Endothelial cell of umbilical vein (primary cell): ENCODE data around the gene MAT2A. TPM values are rescaled to one million over a fixed set of nuclear protein-coding genes. Genes with fewer than 3 reads are reported as not detected.

ENCODE experiments used
- BruUV-seq: library from RNA; stranded (reverse); fragments of 400-500 nt; replicated peaks from 2 replicates; lab custom pipeline; 2021; lab: Mats Ljungman, UMichigan
- CTCF ChIA-PET: fragments of 300-600, 350-600 bp; sonication (Branson Sonifier 250); formaldehyde crosslinking; loops from one replicate; lab custom pipeline; 2021; ENCODE audit warnings: antibody characterized with exemption, inconsistent platforms; lab: Charles Lee
- POLR2A ChIA-PET: fragments of 300-600, 350-600 bp; sonication (Branson Sonifier 250); formaldehyde crosslinking; loops from one replicate; lab custom pipeline; 2021; ENCODE audit warnings: antibody characterized with exemption, inconsistent platforms; lab: Charles Lee
- DNase-seq: peaks from one replicate; pipeline ENCODE4 v3.0.0-alpha.2; 2011; ENCODE audit warnings: low read depth, low spot score
- FAIRE-seq: peaks from 2 replicates; lab custom pipeline; 2011; peaks lifted over from hg19 to GRCh38; lab: Jason Lieb, UNC
- H2AFZ ChIP-seq: 2 replicates; pipeline ENCODE4 v1.6.0; 2012; ENCODE audit warnings: low read depth, low read length, control low read depth, inconsistent platforms
- H3K27ac ChIP-seq: 2 replicates; pipeline ENCODE4 v1.5.1; 2011; ENCODE audit warnings: low read depth, mild to moderate bottlenecking, control low read depth, low read length, moderate library complexity; ENCODE audit not compliant: insufficient read depth
- H3K27me3 ChIP-seq, 2 experiments: 2 replicates each; pipeline versions ENCODE4 v1.6.0 to v1.6.1; 2011; ENCODE audit warnings: low read length in 2 of 2, mixed read lengths in 1 of 2; ENCODE audit not compliant: control insufficient read depth in 2 of 2, insufficient read depth in 2 of 2
- H3K36me3 ChIP-seq, 2 experiments: 2 replicates in 1 of 2; 3 replicates in 1 of 2; pipeline ENCODE4 v1.5.1; 2011; ENCODE audit warnings: low read length in 2 of 2, mild to moderate bottlenecking in 1 of 2, moderate library complexity in 1 of 2; ENCODE audit not compliant: control insufficient read depth in 2 of 2, insufficient read depth in 2 of 2; ENCODE audit errors: extremely low read depth in 1 of 2
- H3K4me1 ChIP-seq: 3 replicates; pipeline ENCODE4 v1.5.1; 2011; ENCODE audit warnings: mild to moderate bottlenecking, low read length; ENCODE audit not compliant: control insufficient read depth, insufficient read depth; ENCODE audit errors: extremely low read depth
- H3K4me2 ChIP-seq: 2 replicates; pipeline ENCODE4 v1.6.1; 2011; ENCODE audit warnings: low read length, control low read depth, mixed read lengths; ENCODE audit not compliant: insufficient read depth
- H3K4me3 ChIP-seq, 3 experiments: fragments of 200-600 bp in 1 of 3; sonication (generic), shearing (Covaris generic) in 1 of 3; replicated peaks in 1 of 3; 2 replicates each; pipeline ENCODE4 v1.5.1; 2011 to 2016; ENCODE audit warnings: control low read depth in 3 of 3, low read length in 3 of 3, mild to moderate bottlenecking in 2 of 3, inconsistent platforms in 1 of 3, low read depth in 1 of 3, moderate library complexity in 1 of 3; ENCODE audit not compliant: insufficient read depth in 1 of 3
- H3K79me2 ChIP-seq: 2 replicates; pipeline ENCODE4 v1.6.0; 2012; ENCODE audit warnings: low read length, inconsistent platforms; ENCODE audit not compliant: control insufficient read depth, insufficient read depth
- H3K9ac ChIP-seq: replicated peaks from 2 replicates; pipeline ENCODE3; 2011; ENCODE audit warnings: low read length, control low read depth; ENCODE audit not compliant: insufficient read depth; ENCODE audit errors: extremely low read depth
- H3K9me1 ChIP-seq: replicated peaks from 3 replicates; pipeline ENCODE4 v1.6.0; 2011; ENCODE audit warnings: mild to moderate bottlenecking, low read length; ENCODE audit not compliant: control insufficient read depth, insufficient read depth; ENCODE audit errors: extremely low read depth
- H3K9me3 ChIP-seq: replicated peaks from 2 replicates; pipeline ENCODE4 v1.5.1; 2012; ENCODE audit warnings: low read length, inconsistent platforms; ENCODE audit not compliant: control insufficient read depth, insufficient read depth
- H4K20me1 ChIP-seq: replicated peaks from 2 replicates; pipeline ENCODE3; 2011; ENCODE audit warnings: mild to moderate bottlenecking, low read length; ENCODE audit not compliant: control insufficient read depth, insufficient read depth; ENCODE audit errors: extremely low read depth
- CTCF ChIP-seq, 2 donors: IDR thresholded peaks; 1 replicate in 1 of 2; 2 replicates in 1 of 2; pipeline ENCODE4 v1.5.1; 2011; ENCODE audit warnings: low read length in 2 of 2, mild to moderate bottlenecking in 2 of 2, moderate library complexity in 2 of 2, control low read depth in 1 of 2, inconsistent platforms in 1 of 2, low read depth in 1 of 2; ENCODE audit not compliant: insufficient read depth in 1 of 2; ENCODE audit errors: extremely low read depth in 1 of 2
- EZH2 ChIP-seq: IDR thresholded peaks from 2 replicates; pipeline ENCODE4 v1.6.1; 2012; ENCODE audit warnings: borderline replicate concordance, low read depth, mild to moderate bottlenecking, moderate library complexity, low read length, inconsistent platforms; ENCODE audit not compliant: severe bottlenecking
- FOS ChIP-seq: IDR thresholded peaks from 2 replicates; pipeline ENCODE4 v1.6.1; 2011; ENCODE audit warnings: mild to moderate bottlenecking, low read length, moderate library complexity, borderline replicate concordance; ENCODE audit not compliant: insufficient read depth
- GATA2 ChIP-seq: IDR thresholded peaks from 2 replicates; pipeline ENCODE4 v1.7.0; 2011; ENCODE audit warnings: low read depth, mild to moderate bottlenecking, moderate library complexity, mixed read lengths, low read length; ENCODE audit not compliant: insufficient read length, insufficient read depth
- JUN ChIP-seq: IDR thresholded peaks from 2 replicates; pipeline ENCODE4 v1.6.1; 2011; ENCODE audit warnings: borderline replicate concordance, low read depth; ENCODE audit not compliant: insufficient read length, insufficient read depth
- MAX ChIP-seq: IDR thresholded peaks from 2 replicates; pipeline ENCODE4 v1.6.1; 2011; ENCODE audit not compliant: insufficient read depth, insufficient read length
- MYC ChIP-seq: IDR thresholded peaks from one replicate; pipeline ENCODE4 v1.6.1; 2011; ENCODE audit warnings: mild to moderate bottlenecking, low read depth, low read length
- POLR2A ChIP-seq: IDR thresholded peaks from 2 replicates; pipeline ENCODE4 v1.6.1; 2012; ENCODE audit warnings: low read depth, mild to moderate bottlenecking, control low read depth, low read length
- POLR2AphosphoS5 ChIP-seq: IDR thresholded peaks from 2 replicates; pipeline ENCODE4 v1.6.1; 2012; ENCODE audit warnings: low read depth, mild to moderate bottlenecking, control low read depth, low read length, moderate library complexity; ENCODE audit not compliant: insufficient read depth
- dilution Hi-C: fragments of 300-500 bp; cut with MboI; formaldehyde crosslinking; loops from one replicate; pipeline ENCODE4 v1.15.0; 2019; ENCODE audit warnings: low sequenced_read_pairs; ENCODE audit not compliant: extremely low pct_ligation_motif_present
- intact Hi-C: fragments of 100-400 bp; cut with micrococcal nuclease; formaldehyde crosslinking; loops from one replicate; pipeline ENCODE4 v1.10.0; 2022
- polyA plus RNA-seq, 4 experiments: library from polyadenylated mRNA; depleted of rRNA in 3 of 4; stranded (reverse) in 3 of 4; unstranded in 1 of 4; fragments of >200 nt; gene quantifications; 2 replicates each; pipeline versions ENCODE4 v1.2.1 to v1.2.3, GENCODE V29; 2011 to 2012; ENCODE audit warnings: missing spikeins in 1 of 4
- total RNA-seq: library from RNA; stranded (reverse); gene quantifications from 2 replicates; pipeline ENCODE4 v1.2.3, GENCODE V29; 2021

MAT2A gene
- total and polyA plus RNA-seq, 2 donors (not counting 3 experiments of a cell fraction or from before 2014, with no cell fraction given), result 172 to 257 TPM

- Histone ChIP-seq H2AFZ (no peak overlapping the region), H3K9me3 (no peaks in the 10 kb centered on the region), H3K9me1 (no peaks in the 10 kb centered on the region), H3K4me1 (no peaks in the 10 kb centered on the region), H3K9ac (no peak overlapping the region), H4K20me1 (no peaks in the 10 kb centered on the region), H3K4me2 (no peak overlapping the region), H3K4me3 (no peak overlapping the region), H3K27me3 (peaks cover 4 to 7% of the 10 kb centered on the region in 2 experiments), H3K36me3 (no peaks in the 10 kb centered on the region), H3K27ac (no peak overlapping the region), H3K79me2 (no peaks in the 10 kb centered on the region)
- intact Hi-C loops, result no loop called here
- TF ChIP-seq JUN (no peak), CTCF (IDR thresholded peaks at IDR 0.05; ENCODE audit: extremely low read depth in 1 of 2, insufficient read depth in 1 of 2, low read depth in 1 of 2, low read length in 2 of 2) (no peak), POLR2AphosphoS5 (no peak), MAX (no peak), FOS (no peak), MYC (no peak), GATA2 (no peak), POLR2A (no peak), EZH2 (no peak)
- CTCF ChIA-PET, result interaction anchor here (1.2 to 1.9 kb wide), 2 partner anchors 10 to 14 kb away, joined by 3 to 5 read pairs; partner anchors contain the start of gene MAT2A
- dilution Hi-C loops, result no loop called here
- BruUV-seq, result no TSS peak
- DNase-seq, result no peak
- FAIRE-seq, result no peak
- POLR2A ChIA-PET, result interaction anchor here (0.7 kb wide), 1 partner anchor 15 kb away, joined by 4 read pairs; the partner anchor contains the start of gene MAT2A
Observed at GRCh38 chr2:85524336-85524908, 14.5 kb upstream of the MAT2A start.
